DND-41 (cell line): ENCODE results near the gene TMEM135.

ENCODE experiments used
- CTCF ChIP-seq: IDR thresholded peaks from 2 replicates; pipeline ENCODE4 v1.5.1; 2012; ENCODE audit warnings: borderline replicate concordance, low read length, moderate library complexity, mild to moderate bottlenecking; ENCODE audit not compliant: poor library complexity, severe bottlenecking; ENCODE audit errors: extremely low read depth
- EZH2 ChIP-seq: IDR thresholded peaks from 3 replicates; pipeline ENCODE4 v1.6.1; 2012; ENCODE audit warnings: borderline replicate concordance, low read depth, mild to moderate bottlenecking, moderate library complexity, low read length, inconsistent platforms; ENCODE audit not compliant: severe bottlenecking

GRCh38 chr11:87139475-87139874 lies 101.7 kb downstream of the TMEM135 start:
- TF ChIP-seq EZH2 (no peak), CTCF (no peak)
